ENCODE data around the gene UGCG.
A peak's percentile ranks its signal among the peaks of the same experiment; 100 is the strongest.

The UGCG gene

DNA sequence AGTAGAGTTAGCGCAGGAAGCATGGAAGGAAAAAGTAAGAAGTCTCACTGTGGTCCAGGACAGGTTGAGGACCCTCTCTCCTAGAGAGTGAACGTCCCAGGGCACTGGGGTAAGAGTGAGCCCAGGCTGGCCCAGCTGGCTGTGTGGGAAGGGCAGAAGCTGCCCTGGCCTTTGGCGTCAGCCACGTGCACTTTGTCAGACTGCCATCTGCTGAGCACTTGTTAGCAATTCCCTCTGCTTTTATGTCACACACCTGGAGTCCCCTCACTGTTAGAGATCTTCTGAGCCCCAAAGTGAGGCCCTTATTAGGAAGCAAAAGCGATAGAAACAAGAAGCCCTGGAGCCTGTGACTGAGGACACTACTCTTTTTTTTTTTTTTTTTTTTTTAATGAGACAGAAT lies 79.1 kb downstream of the UGCG start:
- TF ChIP-seq CTCF (IDR thresholded peaks at IDR 0.05; ENCODE audit: unreplicated experiment in 3 of 3) = no peak
- Mint-ChIP-seq H3K36me3 (ENCODE audit: low read depth) (no peaks in the 10 kb centered on the region), H3K27ac (no peak overlapping the region)

DNA sequence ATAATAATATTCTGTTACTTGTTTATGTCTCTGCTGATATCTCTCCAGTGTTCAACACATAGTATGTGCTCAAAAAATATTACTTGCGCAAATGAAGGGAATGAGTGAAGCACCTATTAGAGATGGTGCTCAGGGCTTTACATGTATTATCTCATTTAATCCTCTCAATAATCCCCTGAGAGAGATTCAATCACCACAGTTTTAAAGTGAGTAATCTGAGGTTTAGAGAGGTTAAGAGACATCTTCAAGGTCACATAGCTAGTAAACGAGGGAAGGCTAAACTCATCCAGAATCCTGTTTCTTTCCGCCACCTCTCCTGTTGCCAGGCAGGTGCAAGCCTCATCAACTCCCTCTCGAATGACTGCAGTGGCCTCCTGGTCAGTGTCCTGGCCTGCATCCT lies 82.0 kb downstream of the UGCG start:
- Mint-ChIP-seq H3K27ac (no peak overlapping the region), H3K4me3 (no peak overlapping the region), H3K36me3 (ENCODE audit: low read depth) (no peaks in the 10 kb centered on the region), H3K9me3 (no peaks in the 10 kb centered on the region), H3K27me3 (ENCODE audit: low read depth) (peaks cover 3% of the 10 kb centered on the region), H3K4me1 (peaks cover 18% of the 10 kb centered on the region)
- TF ChIP-seq CTCF (IDR thresholded peaks at IDR 0.05; ENCODE audit: unreplicated experiment in 3 of 3) = no peak

More for the DNA sequence above, 79.1 kb downstream of the UGCG start:
- H3K4me1 Mint-ChIP-seq = peaks cover 18% of the 10 kb centered on the region
- peaks cover 7% of the 10 kb centered on the region for H3K27me3 Mint-ChIP-seq (ENCODE audit: low read depth)
- H3K4me3 Mint-ChIP-seq = no peak overlapping the region
- no peaks in the 10 kb centered on the region for H3K9me3 Mint-ChIP-seq

DNA sequence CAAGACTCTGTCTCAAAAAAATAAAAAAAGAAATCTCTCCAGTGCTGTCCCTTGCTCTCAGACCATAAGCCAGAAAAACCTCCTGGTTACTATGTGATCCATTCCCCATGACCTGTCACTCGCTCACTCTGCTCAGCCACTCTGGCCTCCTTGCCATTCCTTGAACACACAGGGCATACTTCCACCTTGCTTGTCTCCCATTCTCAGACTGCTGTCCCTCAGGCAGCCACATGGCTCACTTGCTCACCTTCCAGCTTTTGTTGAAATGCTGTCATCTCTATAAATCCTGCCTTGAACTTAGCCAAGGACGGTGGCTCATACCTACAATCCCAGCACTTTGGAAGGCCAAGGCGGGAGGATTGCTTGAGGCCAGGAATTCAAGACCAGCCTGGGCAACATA lies 82.9 kb downstream of the UGCG start:
- Mint-ChIP-seq H3K4me3 (no peak overlapping the region), H3K4me1 (peaks cover 9% of the 10 kb centered on the region)

GRCh38 chr9:111980398-111980797 lies 83.8 kb downstream of the UGCG start:
- Mint-ChIP-seq H3K27me3 (ENCODE audit: low read depth) (no peaks in the 10 kb centered on the region), H3K9me3 (no peaks in the 10 kb centered on the region), H3K27ac (no peak overlapping the region), H3K4me1 (peaks cover 2% of the 10 kb centered on the region), H3K4me3 (no peak overlapping the region), H3K36me3 (ENCODE audit: low read depth) (no peaks in the 10 kb centered on the region)
- TF ChIP-seq CTCF (IDR thresholded peaks at IDR 0.05; ENCODE audit: unreplicated experiment in 3 of 3) = no peak

More for the DNA sequence above, 82.9 kb downstream of the UGCG start:
- TF ChIP-seq CTCF (IDR thresholded peaks at IDR 0.05; ENCODE audit: unreplicated experiment in 3 of 3) = no peak
- no peaks in the 10 kb centered on the region for H3K9me3 Mint-ChIP-seq
- no peaks in the 10 kb centered on the region for H3K36me3 Mint-ChIP-seq (ENCODE audit: low read depth)
- H3K27me3 Mint-ChIP-seq (ENCODE audit: low read depth) = peaks cover 3% of the 10 kb centered on the region
- peak overlapping the region in 2 of 3 experiments; percentile 5 to 16 for H3K27ac Mint-ChIP-seq

- Mint-ChIP-seq H3K4me1 (peaks cover 6% of the 10 kb centered on the region), H3K4me3 (no peak overlapping the region), H3K27ac (no peak overlapping the region), H3K36me3 (ENCODE audit: low read depth) (no peaks in the 10 kb centered on the region), H3K9me3 (no peaks in the 10 kb centered on the region), H3K27me3 (ENCODE audit: low read depth) (no peaks in the 10 kb centered on the region)
- TF ChIP-seq CTCF (IDR thresholded peaks at IDR 0.05; ENCODE audit: unreplicated experiment in 3 of 3) = no peak
Measured at GRCh38 chr9:111983484-111983908, 86.9 kb downstream of the UGCG start.

DNA sequence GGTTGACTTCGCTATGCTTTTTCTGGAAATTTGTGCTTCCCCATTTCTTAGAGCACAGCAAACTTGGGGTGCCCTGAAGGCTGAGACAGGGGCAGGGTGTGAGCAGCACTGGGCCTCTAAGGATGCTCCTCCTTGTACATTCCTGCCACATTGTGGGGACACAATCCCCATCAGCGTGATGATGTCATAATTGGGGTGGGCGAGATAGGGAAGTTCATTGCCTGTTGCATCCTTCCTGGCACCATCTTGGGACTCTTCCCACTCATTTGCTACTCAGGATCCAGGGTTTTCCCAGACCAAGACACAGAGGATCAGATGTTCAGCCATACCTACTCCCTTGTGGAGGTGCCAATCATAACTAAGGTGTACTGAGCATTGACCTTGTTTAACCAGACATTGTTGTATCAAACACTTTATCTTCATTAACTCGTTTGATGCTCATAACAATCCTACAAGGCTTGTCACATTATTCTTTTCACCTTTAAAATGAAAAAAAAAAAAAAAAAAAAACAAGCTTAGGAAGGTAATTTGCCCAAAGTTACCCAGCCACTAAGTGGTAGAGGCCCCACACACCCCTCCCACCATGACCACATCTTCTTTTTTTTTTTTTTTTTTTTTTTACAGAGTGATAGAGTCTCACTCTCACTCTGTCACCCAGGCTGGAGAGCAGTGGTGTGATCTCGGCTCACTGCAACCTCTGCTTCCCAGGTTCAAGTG lies 87.6 kb downstream of the UGCG start:
- H3K4me3 Mint-ChIP-seq = no peak overlapping the region
- no peak for TF ChIP-seq CTCF (IDR thresholded peaks at IDR 0.05; ENCODE audit: unreplicated experiment in 3 of 3)
- no peaks in the 10 kb centered on the region for H3K27me3 Mint-ChIP-seq (ENCODE audit: low read depth)
- no peaks in the 10 kb centered on the region for H3K9me3 Mint-ChIP-seq
- peaks cover 6% of the 10 kb centered on the region for H3K4me1 Mint-ChIP-seq
- H3K36me3 Mint-ChIP-seq (ENCODE audit: low read depth) = no peaks in the 10 kb centered on the region
- H3K27ac Mint-ChIP-seq = no peak overlapping the region
